ENCODE measurements around the gene PTAR1. TPM values are rescaled to one million over a fixed set of nuclear protein-coding genes. Genes with fewer than 3 reads are reported as not detected.
A peak's percentile ranks its signal among the peaks of the same experiment; 100 is the strongest.

The PTAR1 gene
- polyA plus RNA-seq, 4 donors = 46.8 to 60.6 (median 56.4) TPM

GRCh38 chr9:69674716-69675438 is 84.9 kb downstream of the PTAR1 start:
- no peak for DNase-seq (ENCODE audit: low read depth in 4 of 4, low spot score in 3 of 4)

GRCh38 chr9:69674112-69674685 is 85.6 kb downstream of the PTAR1 start:
- no peak for DNase-seq (ENCODE audit: low read depth in 4 of 4, low spot score in 3 of 4)

- DNase-seq (ENCODE audit: low read depth in 4 of 4, low spot score in 3 of 4) = no peak
These were observed 86.5 kb downstream of the PTAR1 start for GRCh38 chr9:69673311-69673640.

GRCh38 chr9:69672596-69673310 is 87.1 kb downstream of the PTAR1 start:
- peak; percentile 77 to 80 (median 78) for DNase-seq (ENCODE audit: low read depth in 4 of 4, low spot score in 3 of 4)

GRCh38 chr9:69671879-69672595 is 87.8 kb downstream of the PTAR1 start, which contains the start of gene APBA1:
TSS of gene APBA1 (minus strand) at chr9:69672371.
- peak in 2 of 4 donors; percentile 61 to 70 for DNase-seq (ENCODE audit: low read depth in 4 of 4, low spot score in 3 of 4)

GRCh38 chr9:69671311-69671878 is 88.4 kb downstream of the PTAR1 start:
- DNase-seq (ENCODE audit: low read depth in 4 of 4, low spot score in 3 of 4) = no peak

GRCh38 chr9:69667306-69667705 is 92.5 kb downstream of the PTAR1 start:
- no peak for DNase-seq (ENCODE audit: low read depth in 4 of 4, low spot score in 3 of 4)

- no peak for DNase-seq (ENCODE audit: low read depth in 4 of 4, low spot score in 3 of 4)
These were observed 99.5 kb downstream of the PTAR1 start for GRCh38 chr9:69660304-69660703.

Other genes starting within 250 kb of the PTAR1 start
- gene APBA1, start 87.6 kb downstream of the PTAR1 start, polyA plus RNA-seq (ENCODE audit: insufficient read length in 4 of 4) = 10 to 100 TPM; 13.5 to 19.9 (median 16.1) TPM
- gene CFAP95, start 60.8 kb upstream of the PTAR1 start, polyA plus RNA-seq (ENCODE audit: insufficient read length in 4 of 4) = 1 to 10 TPM; 1.5 to 1.9 (median 1.6) TPM

All from left renal pelvis (tissue), 4 donors.